WTC11 (cell line): ENCODE measurements around the gene RMND5A.

Source experiments
- ATF2 ChIP-seq: sonication (generic); formaldehyde crosslinking; IDR thresholded peaks from 2 replicates; pipeline ENCODE4 v1.8.1; 2022; ENCODE audit warnings: low read depth, missing genetic modification reagents, borderline replicate concordance
- CREM ChIP-seq: sonication (generic); formaldehyde crosslinking; IDR thresholded peaks from 2 replicates; pipeline ENCODE4 v1.8.1; 2022; ENCODE audit warnings: mild to moderate bottlenecking, missing genetic modification reagents, moderate library complexity
- CTCF ChIP-seq: fragments of 200-600 bp; IDR thresholded peaks from 2 replicates; pipeline ENCODE4 v1.8.0; 2022; ENCODE audit warnings: antibody characterized with exemption
- ETV6 ChIP-seq: sonication (generic); formaldehyde crosslinking; IDR thresholded peaks from 2 replicates; pipeline ENCODE4 v1.8.1; 2022; ENCODE audit warnings: mild to moderate bottlenecking, missing genetic modification reagents
- FOXP4 ChIP-seq: sonication (generic); formaldehyde crosslinking; IDR thresholded peaks from 2 replicates; pipeline ENCODE4 v1.8.0; 2022; ENCODE audit warnings: mild to moderate bottlenecking, missing genetic modification reagents
- NFYB ChIP-seq: sonication (generic); formaldehyde crosslinking; conservative IDR thresholded peaks from 2 replicates; pipeline ENCODE4 v1.8.0; 2022; ENCODE audit warnings: low read depth, missing genetic modification reagents
- NR2C2 ChIP-seq: sonication (generic); formaldehyde crosslinking; IDR thresholded peaks from 2 replicates; pipeline ENCODE4 v1.8.0; 2022; ENCODE audit warnings: mild to moderate bottlenecking, missing genetic modification reagents
- PRDM15 ChIP-seq: sonication (generic); formaldehyde crosslinking; IDR thresholded peaks from 2 replicates; pipeline ENCODE4 v1.8.0; 2022; ENCODE audit warnings: missing genetic modification reagents
- SMAD4 ChIP-seq: sonication (generic); formaldehyde crosslinking; IDR thresholded peaks from 2 replicates; pipeline ENCODE4 v1.8.0; 2022; ENCODE audit warnings: mild to moderate bottlenecking, missing genetic modification reagents
- SP1 ChIP-seq: sonication (generic); formaldehyde crosslinking; conservative IDR thresholded peaks from 2 replicates; pipeline ENCODE4 v1.8.1; 2022; ENCODE audit warnings: missing genetic modification reagents
- TEAD4 ChIP-seq: sonication (generic); formaldehyde crosslinking; IDR thresholded peaks from 2 replicates; pipeline ENCODE4 v1.8.0; 2022; ENCODE audit warnings: mild to moderate bottlenecking, missing genetic modification reagents
- TP53 ChIP-seq: sonication (generic); formaldehyde crosslinking; IDR thresholded peaks from 2 replicates; pipeline ENCODE4 v1.8.1; 2023; ENCODE audit warnings: mild to moderate bottlenecking, missing genetic modification reagents
- USF1 ChIP-seq: sonication (generic); formaldehyde crosslinking; IDR thresholded peaks from 2 replicates; pipeline ENCODE4 v1.8.0; 2022; ENCODE audit warnings: mild to moderate bottlenecking, missing genetic modification reagents
- USF2 ChIP-seq: sonication (generic); formaldehyde crosslinking; IDR thresholded peaks from 2 replicates; pipeline ENCODE4 v1.8.1; 2023; ENCODE audit warnings: mild to moderate bottlenecking, missing genetic modification reagents, moderate library complexity

- no peak for TF ChIP-seq CTCF
- TF ChIP-seq NFYB (CRISPR knock-in tag), result no peak
- TF ChIP-seq USF2 (CRISPR knock-in tag), result no peak
- TF ChIP-seq TP53 (CRISPR knock-in tag), result no peak
- no peak for TF ChIP-seq CREM (CRISPR knock-in tag)
- TF ChIP-seq PRDM15 (CRISPR knock-in tag), result no peak
- no peak for TF ChIP-seq ATF2 (CRISPR knock-in tag)
- no peak for TF ChIP-seq SP1
- TF ChIP-seq SMAD4 (CRISPR knock-in tag), result no peak
- no peak for TF ChIP-seq ETV6 (CRISPR knock-in tag)
- TF ChIP-seq USF1 (CRISPR knock-in tag), result no peak
- no peak for TF ChIP-seq TEAD4 (CRISPR knock-in tag)
- TF ChIP-seq FOXP4 (CRISPR knock-in tag), result no peak
- no peak for TF ChIP-seq NR2C2 (CRISPR knock-in tag)
Measured at GRCh38 chr2:86785456-86785855, 65.4 kb downstream of the RMND5A start.
